Mesenteric fat pad (tissue), 1 donor: ENCODE results near the gene MMP8. TPM values are rescaled to one million over a fixed set of nuclear protein-coding genes. Genes with fewer than 3 reads are reported as not detected.

Source experiments
- total RNA-seq: library from RNA; stranded (reverse); fragmentation: NEBNext Ultra II Directional; extraction: Animal tissue kit (Norgen Biotek cat#: 25700); gene quantifications from one replicate; pipeline ENCODE4 v1.2.1, GENCODE V29; 2021
- donor health status: DM: yes; HTN: yes; CAD: no.

The MMP8 gene
- total RNA-seq, 1 donor from 2014 or later: 2.6 TPM

Other genes starting within 250 kb of the MMP8 start
- gene MMP7, start 194.2 kb downstream of the MMP8 start, total RNA-seq: 2.5 TPM
- not detected for gene MMP20, start 99.6 kb downstream of the MMP8 start, total RNA-seq
- not detected for gene MMP27, start 19.2 kb downstream of the MMP8 start, total RNA-seq
- not detected for gene MMP10, start 55.7 kb upstream of the MMP8 start, total RNA-seq
- gene MMP1, start 73.2 kb upstream of the MMP8 start, total RNA-seq: 0.26 TPM
- gene MMP3, start 118.7 kb upstream of the MMP8 start, total RNA-seq: 1.5 TPM
- gene MMP12, start 150.0 kb upstream of the MMP8 start, total RNA-seq: 0.29 TPM
- gene MMP13, start 230.8 kb upstream of the MMP8 start, total RNA-seq: not detected